ENCODE data around the gene C10orf62.
"Not testable (repeated sequence)": the region's sequence is repeated elsewhere in the genome, so short reads cannot be mapped to it uniquely, and the experiment has no call there.

C10orf62 gene

DNA sequence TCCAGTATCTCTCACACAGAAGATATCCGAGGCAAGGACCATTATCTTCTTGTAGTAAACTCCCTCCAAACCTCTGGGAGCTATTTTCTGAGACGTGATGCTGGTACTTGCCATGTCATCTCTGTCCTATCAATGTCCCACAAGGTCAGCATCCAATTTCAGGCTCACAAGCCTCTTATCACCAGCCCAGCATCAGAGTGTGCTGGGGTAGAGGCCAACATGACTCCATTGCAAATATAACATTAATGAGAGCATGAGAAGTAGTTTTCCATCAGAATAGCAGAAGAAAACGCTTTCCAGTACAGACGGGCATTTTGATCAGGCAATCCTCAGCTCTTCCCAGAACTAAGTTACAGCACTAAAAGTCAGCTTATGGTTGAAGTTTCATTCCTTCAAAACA, 38.2 kb downstream of the C10orf62 start:
- DNase-seq (ENCODE audit: low read depth in 2 of 2): no peak

DNA sequence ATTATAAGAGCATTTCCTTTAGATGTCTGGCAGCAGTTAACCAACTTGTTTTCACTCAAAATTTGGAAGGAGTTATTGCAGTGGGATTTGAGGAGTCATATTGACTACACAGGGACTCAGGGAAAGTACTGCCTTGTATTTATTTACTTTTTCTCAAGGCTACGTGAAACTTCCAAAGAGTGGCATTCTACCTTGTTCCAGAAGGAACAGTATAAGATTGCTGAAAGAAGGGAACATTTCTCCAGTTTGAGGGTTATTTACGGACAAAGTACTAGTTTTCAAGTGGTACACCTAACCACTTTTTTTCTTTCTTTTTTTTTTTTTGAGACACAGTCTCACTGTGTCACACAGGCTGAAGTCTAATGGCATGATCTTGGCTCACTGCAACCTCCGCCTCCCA, 38.7 kb downstream of the C10orf62 start:
- no peak for DNase-seq (ENCODE audit: low read depth in 2 of 2)

DNA sequence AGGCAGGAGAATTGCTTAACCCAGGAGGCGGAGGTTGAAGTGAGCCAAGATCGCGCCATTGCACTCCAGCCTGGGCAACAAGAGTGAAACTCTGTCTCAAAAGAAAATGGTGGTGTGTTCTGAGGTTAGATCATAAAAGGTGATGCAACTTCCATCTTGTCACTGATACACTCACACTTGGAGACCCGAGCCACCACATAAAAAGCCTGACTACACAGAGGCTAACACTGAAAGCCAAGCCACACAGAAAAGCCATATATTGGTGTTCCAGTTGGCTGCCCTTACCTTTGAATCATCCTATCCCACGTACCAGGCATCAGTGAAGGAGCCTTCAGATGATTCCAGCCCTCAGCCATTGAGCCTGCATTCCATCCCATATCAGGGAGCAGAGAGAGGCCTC, 39.8 kb downstream of the C10orf62 start:
- DNase-seq (ENCODE audit: low read depth in 2 of 2): no peak

DNA sequence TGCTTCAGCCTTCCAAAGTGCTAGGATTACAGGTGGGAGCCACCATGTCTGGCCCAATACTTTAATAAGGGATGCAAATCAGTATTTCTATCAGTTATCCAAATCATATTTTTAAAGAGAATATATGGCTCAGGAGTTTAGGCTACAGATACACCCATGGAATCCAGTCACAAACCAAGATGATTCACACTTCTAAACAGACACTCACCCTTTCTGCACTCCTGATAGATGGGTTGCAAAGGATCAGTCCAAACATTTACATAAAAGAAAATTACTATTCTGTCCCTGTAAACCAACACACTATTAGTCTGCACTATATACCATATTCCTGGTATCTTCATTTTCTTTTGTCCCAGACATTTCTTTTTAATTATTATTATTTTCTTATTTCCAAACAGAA, 41.6 kb downstream of the C10orf62 start:
- no peak for DNase-seq (ENCODE audit: low read depth in 2 of 2)

DNA sequence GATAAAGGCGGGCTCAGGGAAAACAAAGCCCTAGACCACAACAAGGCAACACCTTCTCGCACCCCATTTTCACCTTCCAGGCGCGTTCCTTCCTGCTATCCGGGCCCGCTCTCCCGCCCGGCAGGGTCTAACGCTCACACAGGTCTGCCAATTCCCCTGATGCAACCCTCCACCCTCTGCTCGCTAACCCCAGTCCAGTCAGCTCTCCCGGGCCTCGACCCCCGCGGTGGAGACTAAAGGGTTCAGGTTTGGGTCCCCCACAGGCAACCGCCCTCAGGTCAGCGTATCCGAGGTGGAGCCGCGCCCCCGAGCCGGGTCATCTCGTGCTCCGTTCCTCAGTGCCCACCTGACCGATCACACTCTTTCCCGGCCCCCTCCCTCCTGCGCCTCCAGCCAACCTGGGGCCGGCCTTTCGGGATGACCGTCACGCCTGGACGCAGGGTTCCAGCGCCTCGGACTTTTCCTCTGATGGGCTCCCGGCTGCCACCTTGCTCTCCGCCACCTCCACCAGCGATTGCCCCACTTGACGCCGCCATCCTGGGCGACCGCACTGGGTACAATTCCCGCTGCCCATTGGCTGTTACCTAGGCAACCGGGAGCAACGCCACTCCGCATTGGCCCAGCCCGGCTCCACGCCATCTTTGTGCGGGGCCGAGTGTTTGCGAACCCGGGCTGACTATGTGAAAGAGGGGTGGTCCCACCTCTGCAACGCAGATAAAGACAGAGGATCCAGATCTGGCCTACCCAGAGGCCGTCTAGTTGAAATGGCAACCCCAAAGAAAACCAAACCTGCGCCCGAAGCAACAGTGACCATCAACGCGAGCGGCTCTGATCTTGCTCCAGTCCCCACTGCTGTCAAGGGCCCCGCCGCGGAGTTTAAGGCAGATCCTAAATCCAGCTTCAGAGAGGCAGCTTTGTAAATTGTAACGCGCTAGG, 43.7 kb downstream of the C10orf62 start, which contains the start of gene MORN4:
Gene MORN4 (minus strand): TSS at position 552 of the 936 bp plus-strand sequence. CDS start 13,847 bp downstream, outside the sequence.
- peak; percentile 72 to 80 for DNase-seq (ENCODE audit: low read depth in 2 of 2)

DNA sequence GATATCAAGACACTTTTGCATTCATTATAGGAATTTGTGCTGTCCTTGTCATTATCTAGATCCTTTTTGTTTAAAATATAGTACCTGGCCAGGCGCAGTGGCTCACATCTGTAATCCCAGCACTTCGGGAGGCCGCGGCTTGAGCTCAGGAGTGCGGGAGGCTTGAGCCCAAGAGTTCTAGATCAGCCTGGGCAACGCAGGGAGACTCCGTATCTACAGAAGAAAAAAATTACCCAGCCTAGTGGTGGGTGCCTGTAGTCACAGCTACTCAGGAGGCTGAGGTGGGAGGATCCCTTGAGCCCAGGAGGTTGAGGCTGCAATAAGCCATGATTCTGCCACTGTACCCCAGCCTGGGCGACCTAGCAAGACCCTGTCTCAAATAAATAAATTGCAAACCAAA, 44.4 kb downstream of the C10orf62 start:
- no peak for DNase-seq (ENCODE audit: low read depth in 2 of 2)

DNA sequence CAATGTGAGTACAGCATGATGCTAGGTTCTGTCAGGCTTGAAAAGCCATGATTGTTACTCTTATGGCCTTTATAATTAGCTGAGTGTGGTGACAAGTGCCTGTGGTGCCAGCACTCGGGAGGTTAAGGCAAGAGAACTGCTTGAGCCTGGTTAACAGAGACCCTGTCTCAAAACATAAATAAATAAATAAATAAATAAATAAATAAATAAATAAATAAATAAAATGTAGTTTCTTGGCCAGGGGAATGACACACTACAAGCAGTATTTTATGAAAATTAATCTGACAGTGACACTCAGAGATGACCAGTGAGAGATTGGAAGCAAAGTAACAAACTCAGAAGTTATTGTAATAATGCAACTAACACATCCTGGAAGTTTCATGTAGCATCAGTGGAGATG, 46.1 kb downstream of the C10orf62 start:
- no peak for DNase-seq (ENCODE audit: low read depth in 2 of 2)

DNA sequence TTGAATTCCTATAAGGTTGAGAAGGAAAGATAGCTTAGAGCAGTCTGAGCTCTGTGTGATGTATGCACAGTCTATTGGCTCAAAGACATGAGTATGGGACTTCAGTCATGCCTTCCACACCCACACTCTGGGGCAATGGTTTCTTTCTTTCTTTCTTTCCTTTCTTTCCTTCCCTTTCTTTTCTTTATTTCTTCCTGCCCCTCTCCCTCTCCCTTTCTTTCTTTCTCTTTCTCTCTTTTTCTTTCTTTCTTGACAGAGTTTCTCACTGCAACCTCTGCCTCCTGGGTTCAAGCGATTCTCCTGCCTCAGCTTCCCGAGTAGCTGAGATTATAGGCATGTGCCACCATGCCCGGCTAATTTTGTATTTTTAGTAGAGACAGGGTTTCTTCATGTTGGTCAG, 49.6 kb downstream of the C10orf62 start:
- not testable (repeated sequence) for DNase-seq (ENCODE audit: low read depth in 2 of 2)

DNA sequence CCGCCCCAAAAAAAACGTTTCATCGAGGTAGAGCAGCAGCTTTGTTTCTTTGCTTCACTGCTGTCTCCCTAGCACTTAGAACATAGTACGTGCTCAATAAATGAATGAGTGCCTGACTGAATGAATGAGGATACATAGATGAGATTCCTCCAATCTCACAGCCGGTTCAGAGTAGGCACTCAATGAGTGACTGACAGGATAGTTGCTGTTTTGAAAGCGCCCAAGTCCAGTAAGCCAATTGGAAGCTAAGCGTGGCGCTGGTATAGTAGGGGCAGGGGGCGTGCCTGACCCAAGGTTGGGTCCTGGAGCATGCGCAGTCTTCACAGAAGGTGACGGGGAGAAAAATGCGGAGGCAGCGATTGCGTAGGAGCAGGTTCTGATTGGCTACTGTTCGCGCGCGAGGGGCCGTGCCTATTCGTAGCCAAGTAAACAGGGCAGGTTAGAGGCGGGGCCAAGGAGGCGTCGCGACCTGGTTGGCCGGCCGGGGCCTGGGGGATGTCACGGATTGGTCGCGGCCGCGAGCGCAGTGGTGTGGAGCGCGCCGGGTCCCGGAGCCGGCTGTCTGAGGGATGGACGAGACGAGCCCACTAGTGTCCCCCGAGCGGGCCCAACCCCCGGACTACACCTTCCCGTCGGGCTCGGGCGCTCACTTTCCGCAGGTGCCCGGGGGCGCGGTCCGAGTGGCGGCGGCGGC, 50.8 kb downstream of the C10orf62 start, which contains the start of gene PI4K2A:
Gene PI4K2A (plus strand): TSS at position 498 of the 694 bp plus-strand sequence. CDS start 72 bp downstream, at position 570.
- DNase-seq (ENCODE audit: low read depth in 2 of 2): peak; percentile 96 to 98

Measured in stimulated activated CD8-positive, alpha-beta memory T cell treated with anti-CD3 and anti-CD28 coated beads, Interleukin-2, amount 100 ng/mL, for 1 hour (primary cell).